ENCODE results near the gene RCBTB2. TPM values are rescaled to one million over a fixed set of nuclear protein-coding genes. Genes with fewer than 3 reads are reported as not detected.

Gene RCBTB2
- total RNA-seq, 1 donor from 2014 or later: 38.4 TPM

- Histone ChIP-seq H3F3A (ENCODE audit: low read depth) (no peaks in the 10 kb centered on the region), H3K27me3 (no peaks in the 10 kb centered on the region), H3K4me3 (no peak overlapping the region), H3K9me3 (ENCODE audit: low read depth) (no peaks in the 10 kb centered on the region), H3K4me1 (peaks cover 19% of the 10 kb centered on the region), H3K79me2 (ENCODE audit: low read depth) (no peaks in the 10 kb centered on the region), H2AFZ (replicated peaks) (peak overlapping the region; percentile 78), H4K20me1 (ENCODE audit: low read depth) (no peaks in the 10 kb centered on the region), H3K27ac (no peak overlapping the region), H3K9ac (no peak overlapping the region), H3K4me2 (no peak overlapping the region), H3K36me3 (no peaks in the 10 kb centered on the region)
- Mint-ChIP-seq H3K36me3 (no peaks in the 10 kb centered on the region), H3K9me3 (no peaks in the 10 kb centered on the region), H3K4me1 (peaks cover 29% of the 10 kb centered on the region), H3K27ac (peak overlapping the region; percentile 62), H3K27me3 (ENCODE audit: insufficient read depth, low read depth) (no peaks in the 10 kb centered on the region), H3K4me3 (no peak overlapping the region)
- no peak for DNase-seq (ENCODE audit: low spot score)
- no peak for TF ChIP-seq CTCF (IDR thresholded peaks at IDR 0.05)
- TF ChIP-seq EZH2phosphoT487 (IDR thresholded peaks at IDR 0.05): no peak
- no peak for TF ChIP-seq EZH2 (IDR thresholded peaks at IDR 0.05)
Observed at GRCh38 chr13:48567515-48568369, 34.9 kb upstream of the RCBTB2 start.

- Histone ChIP-seq H3F3A (ENCODE audit: low read depth) (no peaks in the 10 kb centered on the region), H3K4me2 (no peak overlapping the region), H3K9ac (no peak overlapping the region)
Observed at GRCh38 chr13:48564056-48564455, 31.2 kb upstream of the RCBTB2 start.

DNA sequence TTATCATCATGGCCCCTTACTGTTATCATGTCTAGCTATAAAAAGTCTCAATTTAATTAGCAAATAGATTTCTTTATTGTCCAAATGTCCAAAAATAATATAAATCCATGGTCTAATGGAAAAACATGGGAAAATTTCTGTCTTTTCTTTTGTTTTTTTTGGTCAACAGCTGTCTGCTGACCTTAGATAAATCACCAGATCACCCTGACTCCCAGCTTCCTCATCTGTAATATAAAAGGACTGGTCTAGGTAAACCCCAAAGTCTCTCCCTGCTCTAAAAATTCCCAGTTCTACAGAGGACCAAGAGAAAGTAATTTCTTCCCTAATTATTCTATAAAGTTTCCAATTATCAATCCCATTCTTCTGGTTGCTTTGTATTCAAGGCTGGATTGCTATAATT, 30.7 kb upstream of the RCBTB2 start:
- H3K27me3 Mint-ChIP-seq (ENCODE audit: insufficient read depth, low read depth): no peaks in the 10 kb centered on the region
- no peak overlapping the region for H3K27ac Mint-ChIP-seq
- peaks cover 5% of the 10 kb centered on the region for H3K4me1 Mint-ChIP-seq
- no peak for TF ChIP-seq EZH2 (IDR thresholded peaks at IDR 0.05)
- TF ChIP-seq EZH2phosphoT487 (IDR thresholded peaks at IDR 0.05): no peak
- TF ChIP-seq CTCF (IDR thresholded peaks at IDR 0.05): no peak
- Histone ChIP-seq H4K20me1 (ENCODE audit: low read depth) (no peaks in the 10 kb centered on the region), H3K9me3 (ENCODE audit: low read depth) (no peaks in the 10 kb centered on the region), H2AFZ (replicated peaks) (no peak overlapping the region), H3K4me2 (no peak overlapping the region), H3K4me3 (no peak overlapping the region), H3K27ac (no peak overlapping the region), H3F3A (ENCODE audit: low read depth) (no peaks in the 10 kb centered on the region), H3K9ac (no peak overlapping the region), H3K27me3 (no peaks in the 10 kb centered on the region), H3K79me2 (ENCODE audit: low read depth) (no peaks in the 10 kb centered on the region), H3K4me1 (peaks cover 12% of the 10 kb centered on the region), H3K36me3 (no peaks in the 10 kb centered on the region)
- H3K4me3 Mint-ChIP-seq: no peak overlapping the region
- DNase-seq (ENCODE audit: low spot score): no peak
- no peaks in the 10 kb centered on the region for H3K36me3 Mint-ChIP-seq
- no peaks in the 10 kb centered on the region for H3K9me3 Mint-ChIP-seq

More at GRCh38 chr13:48564056-48564455, 31.2 kb upstream of the RCBTB2 start:
- Mint-ChIP-seq H3K27ac (no peak overlapping the region), H3K36me3 (no peaks in the 10 kb centered on the region), H3K4me3 (no peak overlapping the region), H3K27me3 (ENCODE audit: insufficient read depth, low read depth) (no peaks in the 10 kb centered on the region), H3K4me1 (peaks cover 6% of the 10 kb centered on the region), H3K9me3 (no peaks in the 10 kb centered on the region)
- Histone ChIP-seq H2AFZ (replicated peaks) (peak overlapping the region; percentile 14), H3K79me2 (ENCODE audit: low read depth) (no peaks in the 10 kb centered on the region), H3K36me3 (no peaks in the 10 kb centered on the region), H3K9me3 (ENCODE audit: low read depth) (no peaks in the 10 kb centered on the region), H3K27ac (no peak overlapping the region), H4K20me1 (ENCODE audit: low read depth) (no peaks in the 10 kb centered on the region), H3K4me3 (no peak overlapping the region), H3K4me1 (peaks cover 16% of the 10 kb centered on the region), H3K27me3 (no peaks in the 10 kb centered on the region)
- no peak for DNase-seq (ENCODE audit: low spot score)
- TF ChIP-seq EZH2phosphoT487 (IDR thresholded peaks at IDR 0.05) (no peak), CTCF (IDR thresholded peaks at IDR 0.05) (no peak), EZH2 (IDR thresholded peaks at IDR 0.05) (no peak)

All from neural progenitor cell (in vitro differentiated cells).